Lung (tissue), 12 donors: ENCODE data around the gene RGL1. TPM values are rescaled to one million over a fixed set of nuclear protein-coding genes. Genes with fewer than 3 reads are reported as not detected.

ENCODE experiments used
- ATAC-seq: fragments of 200-7000 bp; cut with Tn5 transposase; one replicate; pipeline ENCODE4 v1.9.1; 2020; ENCODE audit warnings: moderate number of reproducible peaks; ENCODE audit not compliant: insufficient read depth, low FRiP score
- DNase-seq, 3 donors: peaks; one replicate each; pipeline ENCODE4 v3.0.0-alpha.2; 2013 to 2017
- H3K27ac ChIP-seq, 2 donors: one replicate each; pipeline ENCODE4 v1.5.1; 2013; ENCODE audit warnings: mild to moderate bottlenecking in 2 of 2, moderate library complexity in 2 of 2, control low read depth in 1 of 2, inconsistent platforms in 1 of 2, low read depth in 1 of 2, low read length in 1 of 2
- H3K27me3 ChIP-seq, 3 donors: one replicate each; pipeline ENCODE4 v1.5.1; 2013; ENCODE audit warnings: low read length in 2 of 3; ENCODE audit not compliant: control insufficient read depth in 3 of 3, insufficient read depth in 3 of 3
- H3K36me3 ChIP-seq, 4 donors: one replicate each; pipeline ENCODE4 v1.5.1; 2013; ENCODE audit warnings: low read length in 4 of 4, mild to moderate bottlenecking in 1 of 4, moderate library complexity in 1 of 4; ENCODE audit not compliant: control insufficient read depth in 4 of 4, insufficient read depth in 4 of 4
- H3K4me1 ChIP-seq, 5 donors: one replicate each; pipeline ENCODE4 v1.5.1; 2013; ENCODE audit warnings: low read length in 5 of 5, mild to moderate bottlenecking in 2 of 5, moderate library complexity in 1 of 5; ENCODE audit not compliant: control insufficient read depth in 5 of 5, insufficient read depth in 5 of 5
- H3K4me3 ChIP-seq: one replicate; pipeline ENCODE4 v1.5.1; 2013; ENCODE audit warnings: mild to moderate bottlenecking, control low read depth, moderate library complexity
- H3K9ac ChIP-seq, 2 donors: one replicate each; pipeline ENCODE4 v1.5.1; 2013; ENCODE audit warnings: low read length in 2 of 2, control low read depth in 1 of 2; ENCODE audit not compliant: insufficient read depth in 1 of 2
- H3K9me3 ChIP-seq, 4 donors: one replicate each; pipeline ENCODE4 v1.5.1; 2013; ENCODE audit warnings: low read length in 3 of 4, mild to moderate bottlenecking in 1 of 4, moderate library complexity in 1 of 4; ENCODE audit not compliant: control insufficient read depth in 4 of 4, insufficient read depth in 3 of 4
- WGBS, 2 donors: extraction: QIAGEN DNeasy Blood & Tissue Kit; methylation state at CpG; one replicate each; pipeline ENCODE4 v1.1.7; 2013; 5-methylcytosine and 5-hydroxymethylcytosine counted together
- polyA plus RNA-seq, 2 donors: library from polyadenylated mRNA; stranded (reverse); fragments of 200-250 nt; gene quantifications; one replicate each; pipeline ENCODE4 v1.2.1, GENCODE V29; 2013
- total RNA-seq, 2 donors: library from RNA; depleted of rRNA in 1 of 2; stranded (reverse); fragments of >200 nt in 1 of 2; gene quantifications; one replicate each; pipeline ENCODE4 v1.2.1, GENCODE V29; 2014 to 2021
- TF ChIP-seq, protein P1 (sequence below): IDR thresholded peaks from 2 replicates; pipeline ENCODE4 v1.5.1; 2012; ENCODE audit warnings: mild to moderate bottlenecking; ENCODE audit errors: control extremely low read depth, extremely low read depth
- donor health status: control.
- donor health status: control.
- donor health status: Bipolar disorder and iron deficiency.
- donor health status: healthy.
- donor health status: DM: yes; HTN: yes; CAD: no.

The RGL1 gene
- total and polyA plus RNA-seq, 4 donors = 9.6 to 49.4 (median 35.2) TPM

DNA sequence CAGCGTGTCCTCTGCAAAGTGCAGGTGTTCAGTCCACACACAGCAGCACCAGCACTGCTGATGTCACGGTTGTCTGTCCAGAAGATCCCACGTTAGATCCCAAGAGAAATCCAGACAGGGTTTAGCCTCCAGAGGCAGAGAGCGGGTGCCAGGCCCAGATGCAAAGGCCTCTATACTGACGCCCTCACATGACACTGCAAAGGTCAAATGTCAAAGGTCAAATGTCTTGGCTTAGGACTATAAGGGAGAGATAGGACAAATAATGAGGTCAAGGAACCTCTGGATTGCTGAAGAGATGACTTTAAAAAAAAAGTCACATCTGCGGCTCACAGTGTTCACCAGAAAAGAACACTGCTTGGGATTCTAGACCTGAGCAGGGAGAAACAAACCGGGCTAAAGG lies 131.1 kb downstream of the RGL1 start:
- H3K4me3 ChIP-seq = no peak overlapping the region
- TF ChIP-seq, protein P1, sequence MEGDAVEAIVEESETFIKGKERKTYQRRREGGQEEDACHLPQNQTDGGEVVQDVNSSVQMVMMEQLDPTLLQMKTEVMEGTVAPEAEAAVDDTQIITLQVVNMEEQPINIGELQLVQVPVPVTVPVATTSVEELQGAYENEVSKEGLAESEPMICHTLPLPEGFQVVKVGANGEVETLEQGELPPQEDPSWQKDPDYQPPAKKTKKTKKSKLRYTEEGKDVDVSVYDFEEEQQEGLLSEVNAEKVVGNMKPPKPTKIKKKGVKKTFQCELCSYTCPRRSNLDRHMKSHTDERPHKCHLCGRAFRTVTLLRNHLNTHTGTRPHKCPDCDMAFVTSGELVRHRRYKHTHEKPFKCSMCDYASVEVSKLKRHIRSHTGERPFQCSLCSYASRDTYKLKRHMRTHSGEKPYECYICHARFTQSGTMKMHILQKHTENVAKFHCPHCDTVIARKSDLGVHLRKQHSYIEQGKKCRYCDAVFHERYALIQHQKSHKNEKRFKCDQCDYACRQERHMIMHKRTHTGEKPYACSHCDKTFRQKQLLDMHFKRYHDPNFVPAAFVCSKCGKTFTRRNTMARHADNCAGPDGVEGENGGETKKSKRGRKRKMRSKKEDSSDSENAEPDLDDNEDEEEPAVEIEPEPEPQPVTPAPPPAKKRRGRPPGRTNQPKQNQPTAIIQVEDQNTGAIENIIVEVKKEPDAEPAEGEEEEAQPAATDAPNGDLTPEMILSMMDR = no peak
- H3K4me1 ChIP-seq = peaks cover 0 to 15% (median 0%) of the 10 kb centered on the region in 5 donors
- H3K36me3 ChIP-seq = peaks cover 0 to 1% (median 0%) of the 10 kb centered on the region in 4 donors
- H3K27me3 ChIP-seq = no peaks in the 10 kb centered on the region
- H3K9ac ChIP-seq = no peak overlapping the region
- DNase-seq (no peak), ATAC-seq (no peak)
- WGBS, 2 donors = 91 to 95% methylated on average over 7 of the region's 7 CpGs
- no peak overlapping the region for H3K27ac ChIP-seq
- H3K9me3 ChIP-seq = no peaks in the 10 kb centered on the region

DNA sequence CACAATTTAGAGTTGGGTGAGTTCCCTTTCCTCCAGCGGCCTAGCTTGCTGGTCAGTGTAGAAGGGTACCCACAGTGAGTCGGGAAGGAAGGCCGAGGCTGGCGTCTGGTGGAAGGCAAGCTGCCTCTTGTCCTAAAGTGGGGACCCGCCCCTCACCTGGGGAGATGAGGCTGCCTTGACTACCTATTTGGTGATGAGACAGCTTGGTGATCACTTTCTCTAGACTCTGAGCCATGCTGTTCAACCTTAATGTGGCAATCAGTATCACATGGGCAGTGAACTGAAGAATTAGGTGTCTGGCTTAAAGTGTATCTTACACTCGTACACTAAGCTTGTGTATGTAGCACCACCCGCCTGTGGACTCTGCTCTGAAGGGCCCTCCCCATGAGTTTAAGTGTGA lies 131.9 kb downstream of the RGL1 start:
- H3K4me3 ChIP-seq = no peak overlapping the region
- no peak for ATAC-seq
- H3K27me3 ChIP-seq = no peaks in the 10 kb centered on the region
- TF ChIP-seq, protein P1 = no peak
- H3K27ac ChIP-seq = no peak overlapping the region
- no peaks in the 10 kb centered on the region for H3K9me3 ChIP-seq
- H3K36me3 ChIP-seq = no peaks in the 10 kb centered on the region
- WGBS, 2 donors = 82 to 86% methylated on average over 7 of the region's 7 CpGs
- no peak overlapping the region for H3K9ac ChIP-seq
- DNase-seq = no peak
- peaks cover 0 to 10% (median 0%) of the 10 kb centered on the region in 5 donors for H3K4me1 ChIP-seq

GRCh38 chr1:183937611-183938010 lies 132.7 kb downstream of the RGL1 start:
- Histone ChIP-seq H3K9ac (no peak overlapping the region), H3K36me3 (no peaks in the 10 kb centered on the region), H3K9me3 (no peaks in the 10 kb centered on the region), H3K27ac (no peak overlapping the region), H3K27me3 (no peaks in the 10 kb centered on the region), H3K4me3 (no peak overlapping the region), H3K4me1 (peaks cover 0 to 3% (median 0%) of the 10 kb centered on the region in 5 donors)
- WGBS, 2 donors = 94% methylated on average over 11 of the region's 11 CpGs
- no peak for ATAC-seq
- TF ChIP-seq, protein P1 = no peak
- DNase-seq = no peak

DNA sequence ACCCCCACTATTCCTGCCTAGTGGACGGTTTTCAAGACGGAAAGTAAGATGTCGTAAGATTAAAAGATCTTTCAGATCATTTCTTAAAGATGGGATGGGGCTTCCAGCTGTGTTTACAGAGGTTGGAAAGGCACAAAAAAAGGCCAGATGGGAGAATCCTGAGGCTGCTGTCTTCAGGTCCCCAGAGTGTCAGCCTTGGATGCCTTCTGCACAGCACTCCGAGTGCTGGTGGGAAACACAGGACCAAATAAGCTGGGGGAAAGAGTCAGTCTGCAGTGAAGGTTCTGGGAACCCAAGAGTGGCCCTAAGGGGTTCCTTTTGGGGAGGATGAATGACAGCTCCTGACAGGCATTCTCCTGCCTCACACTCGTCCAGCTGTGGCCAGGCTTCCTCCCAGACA lies 136.1 kb downstream of the RGL1 start:
- no peak overlapping the region for H3K4me3 ChIP-seq
- H3K36me3 ChIP-seq = no peaks in the 10 kb centered on the region
- TF ChIP-seq, protein P1 = no peak
- ATAC-seq (no peak), DNase-seq (no peak)
- no peak overlapping the region for H3K9ac ChIP-seq
- WGBS, 2 donors = 87 to 90% methylated on average over 5 of the region's 5 CpGs
- H3K27ac ChIP-seq = no peak overlapping the region
- no peaks in the 10 kb centered on the region for H3K9me3 ChIP-seq
- no peaks in the 10 kb centered on the region for H3K27me3 ChIP-seq
- peaks cover 0 to 2% (median 0%) of the 10 kb centered on the region in 5 donors for H3K4me1 ChIP-seq
